Activated naive CD4-positive, alpha-beta T cell treated with anti-CD3 and anti-CD28 coated beads for 36 hours (primary cell): ENCODE results near the gene RAB18. TPM values are rescaled to one million over a fixed set of nuclear protein-coding genes. Genes with fewer than 3 reads are reported as not detected.

Experiments
- CTCF ChIA-PET: fragments of 350-600 bp; sonication (Branson Sonifier 250); formaldehyde crosslinking; loops from one replicate; lab custom pipeline; 2021; ENCODE audit warnings: antibody characterized with exemption; lab: Charles Lee
- DNase-seq: peaks from one replicate; pipeline ENCODE4 v3.0.0-alpha.2; 2020
- H3K27ac Mint-ChIP-seq: one replicate; pipeline ENCODE4 v1.8.0; 2021; ENCODE audit warnings: mild to moderate bottlenecking, mixed read lengths
- H3K27me3 Mint-ChIP-seq: one replicate; pipeline ENCODE4 v1.8.0; 2021; ENCODE audit warnings: low read depth, mixed read lengths
- H3K36me3 Mint-ChIP-seq: one replicate; pipeline ENCODE4 v1.8.0; 2021; ENCODE audit warnings: low read depth, mixed read lengths
- H3K4me1 Mint-ChIP-seq: one replicate; pipeline ENCODE4 v1.8.0; 2021; ENCODE audit warnings: low read depth, mixed read lengths
- H3K4me3 Mint-ChIP-seq: one replicate; pipeline ENCODE4 v1.8.0; 2021; ENCODE audit warnings: mild to moderate bottlenecking, moderate library complexity, mixed read lengths
- H3K9me3 Mint-ChIP-seq: one replicate; pipeline ENCODE4 v1.8.0; 2021; ENCODE audit warnings: mixed read lengths
- intact Hi-C: fragments of 100-400 bp; cut with micrococcal nuclease; formaldehyde crosslinking; loops from one replicate; pipeline ENCODE4 v1.15.1; 2023
- total RNA-seq, 2 experiments: library from RNA; stranded (reverse); gene quantifications; one replicate each; pipeline ENCODE4 v1.2.3, GENCODE V29; 2021

RAB18 gene
- total RNA-seq, 2 experiments from 2014 or later, result 35.4 to 41.3 TPM

GRCh38 chr10:27506280-27506679 is 2.2 kb downstream of the RAB18 start:
- intact Hi-C loops, result loop anchor here (10.0 kb wide), 1 partner anchor 1071 kb away; the partner anchor contains the start of gene APBB1IP

DNA sequence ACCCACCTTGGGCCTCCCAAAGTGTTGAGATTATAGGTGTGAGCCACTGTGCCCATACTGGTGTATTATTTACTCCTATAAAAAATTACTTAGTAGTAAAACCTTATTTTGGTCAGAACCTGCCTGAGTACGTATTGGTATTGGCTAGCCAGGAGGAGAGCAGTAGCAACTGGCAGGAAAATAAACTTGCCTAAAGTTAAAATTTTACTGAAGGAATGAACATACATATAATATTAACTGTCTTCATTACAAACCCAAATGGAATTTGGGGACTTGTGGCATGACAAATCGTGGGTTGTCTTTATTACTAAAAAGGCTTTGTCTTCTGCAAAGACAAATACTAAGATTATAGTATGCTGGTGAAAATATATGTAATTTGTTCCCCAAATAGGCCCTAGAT is 8.4 kb downstream of the RAB18 start:
- Mint-ChIP-seq H3K27me3 (no peaks in the 10 kb centered on the region), H3K27ac (no peak overlapping the region), H3K9me3 (no peaks in the 10 kb centered on the region), H3K36me3 (peaks cover 29% of the 10 kb centered on the region), H3K4me3 (no peak overlapping the region), H3K4me1 (peaks cover 55% of the 10 kb centered on the region)
- no peak for DNase-seq
- intact Hi-C loops, result no loop called here
- CTCF ChIA-PET, result no interaction called here

More at GRCh38 chr10:27506280-27506679, 2.2 kb downstream of the RAB18 start:
- Mint-ChIP-seq H3K27me3 (no peaks in the 10 kb centered on the region), H3K4me3 (peak overlapping the region; percentile 61), H3K9me3 (no peaks in the 10 kb centered on the region), H3K27ac (no peak overlapping the region), H3K36me3 (peaks cover 12% of the 10 kb centered on the region), H3K4me1 (peaks cover 53% of the 10 kb centered on the region)
- CTCF ChIA-PET, result no interaction called here
- DNase-seq, result no peak

DNA sequence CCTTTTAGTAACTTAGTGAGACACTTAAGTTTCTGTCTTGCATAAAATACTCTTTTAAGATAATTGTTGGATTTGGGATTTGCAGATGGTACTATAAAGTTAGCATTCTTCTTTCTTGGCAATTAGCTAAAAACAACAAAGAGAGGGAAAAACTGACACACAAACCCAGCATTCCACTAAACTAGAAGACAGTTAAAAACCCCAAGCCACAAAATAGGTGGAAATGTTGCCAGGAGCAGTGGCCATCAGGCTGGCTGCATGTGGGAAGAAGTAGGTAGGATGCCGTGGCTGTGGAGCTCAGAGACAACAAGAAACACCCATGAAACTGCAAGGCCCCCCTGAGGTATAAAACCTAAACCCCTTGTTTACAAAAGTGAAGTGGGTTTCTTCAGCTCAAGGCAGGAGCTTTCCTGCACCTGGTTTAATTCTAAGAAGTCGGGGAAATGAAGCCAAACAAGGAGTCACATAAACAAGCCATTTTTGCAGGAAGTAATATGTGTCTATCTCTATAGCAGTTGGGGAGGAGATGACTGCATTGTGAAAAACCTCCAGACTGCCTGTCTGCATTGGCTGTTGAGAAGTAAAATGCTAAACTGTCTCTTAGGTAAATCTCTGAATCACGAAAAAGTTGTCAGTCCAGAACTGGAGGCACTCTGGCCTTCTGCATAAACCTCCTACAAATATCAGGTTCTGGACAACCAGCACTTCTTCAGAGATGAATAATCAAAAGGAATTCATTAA is 9.5 kb downstream of the RAB18 start:
- H3K36me3 Mint-ChIP-seq, result peaks cover 29% of the 10 kb centered on the region
- H3K9me3 Mint-ChIP-seq, result no peaks in the 10 kb centered on the region
- H3K27me3 Mint-ChIP-seq, result no peaks in the 10 kb centered on the region
- H3K27ac Mint-ChIP-seq, result peak overlapping the region; percentile 84
- H3K4me3 Mint-ChIP-seq, result no peak overlapping the region
- peaks cover 56% of the 10 kb centered on the region for H3K4me1 Mint-ChIP-seq
- intact Hi-C loops, result loop anchor here (2.0 kb wide), 1 partner anchor 17 kb away; no protein-coding TSS in a partner anchor
- CTCF ChIA-PET, result no interaction called here
- DNase-seq, result peak; percentile 42

- DNase-seq, result no peak
- no peaks in the 10 kb centered on the region for H3K9me3 Mint-ChIP-seq
- peaks cover 51% of the 10 kb centered on the region for H3K4me1 Mint-ChIP-seq
- H3K4me3 Mint-ChIP-seq, result no peak overlapping the region
- peaks cover 28% of the 10 kb centered on the region for H3K36me3 Mint-ChIP-seq
- intact Hi-C loops, result loop anchor here (2.0 kb wide), 1 partner anchor 17 kb away; no protein-coding TSS in a partner anchor
- no peaks in the 10 kb centered on the region for H3K27me3 Mint-ChIP-seq
- H3K27ac Mint-ChIP-seq, result peak overlapping the region; percentile 84
- CTCF ChIA-PET, result no interaction called here
Measured at GRCh38 chr10:27514243-27514642, 10.1 kb downstream of the RAB18 start.

GRCh38 chr10:27518261-27518660 is 14.2 kb downstream of the RAB18 start:
- intact Hi-C loops, result no loop called here
- Mint-ChIP-seq H3K4me3 (no peak overlapping the region), H3K36me3 (peaks cover 16% of the 10 kb centered on the region), H3K4me1 (peaks cover 59% of the 10 kb centered on the region), H3K27me3 (no peaks in the 10 kb centered on the region), H3K9me3 (no peaks in the 10 kb centered on the region), H3K27ac (no peak overlapping the region)
- DNase-seq, result no peak
- CTCF ChIA-PET, result interaction anchor here (0.7 kb wide), 1 partner anchor 16 kb away, joined by 3 read pairs; no protein-coding TSS in a partner anchor

- no peak for DNase-seq
- no peaks in the 10 kb centered on the region for H3K27me3 Mint-ChIP-seq
- CTCF ChIA-PET, result no interaction called here
- H3K9me3 Mint-ChIP-seq, result no peaks in the 10 kb centered on the region
- intact Hi-C loops, result no loop called here
- H3K4me3 Mint-ChIP-seq, result no peak overlapping the region
- H3K36me3 Mint-ChIP-seq, result peaks cover 8% of the 10 kb centered on the region
- H3K27ac Mint-ChIP-seq, result no peak overlapping the region
- peaks cover 69% of the 10 kb centered on the region for H3K4me1 Mint-ChIP-seq
Measured at GRCh38 chr10:27525819-27526218, 21.7 kb downstream of the RAB18 start.

GRCh38 chr10:27526242-27526641 is 22.1 kb downstream of the RAB18 start:
- H3K4me3 Mint-ChIP-seq, result no peak overlapping the region
- DNase-seq, result no peak
- intact Hi-C loops, result no loop called here
- no peaks in the 10 kb centered on the region for H3K27me3 Mint-ChIP-seq
- H3K27ac Mint-ChIP-seq, result no peak overlapping the region
- H3K36me3 Mint-ChIP-seq, result peaks cover 8% of the 10 kb centered on the region
- peaks cover 69% of the 10 kb centered on the region for H3K4me1 Mint-ChIP-seq
- H3K9me3 Mint-ChIP-seq, result no peaks in the 10 kb centered on the region
- CTCF ChIA-PET, result no interaction called here

DNA sequence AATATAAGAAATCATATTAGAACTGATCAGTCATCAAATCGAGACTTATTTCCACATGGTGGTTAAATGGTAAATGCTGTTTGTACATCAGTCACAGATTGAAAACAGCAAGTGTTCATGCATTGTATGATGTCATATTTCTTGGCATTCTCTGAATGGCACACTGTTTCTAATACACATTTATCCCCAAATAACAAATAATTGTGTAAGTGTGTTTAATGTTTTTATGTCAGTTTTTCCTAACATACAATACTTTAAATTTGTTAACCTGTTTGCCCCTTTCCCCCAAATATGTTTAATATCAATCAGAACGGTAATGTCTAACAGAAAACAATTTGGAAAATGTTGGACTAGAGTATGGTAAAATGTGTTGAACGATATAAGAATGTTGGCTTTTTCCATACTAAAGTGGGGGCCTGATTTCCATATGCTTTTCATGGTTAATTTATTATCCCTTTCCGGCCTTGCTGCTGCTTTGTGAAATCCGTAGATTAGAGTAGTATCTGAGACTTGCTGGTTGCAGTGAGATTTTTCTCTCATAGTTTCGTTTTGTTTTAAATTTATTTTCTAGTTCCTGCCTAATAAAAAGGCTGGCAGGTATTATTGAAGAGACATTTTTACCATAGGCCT is 23.7 kb downstream of the RAB18 start:
- Mint-ChIP-seq H3K27me3 (no peaks in the 10 kb centered on the region), H3K27ac (no peak overlapping the region), H3K36me3 (peaks cover 6% of the 10 kb centered on the region), H3K9me3 (no peaks in the 10 kb centered on the region), H3K4me1 (peaks cover 62% of the 10 kb centered on the region), H3K4me3 (no peak overlapping the region)
- intact Hi-C loops, result no loop called here
- CTCF ChIA-PET, result interaction anchor here (1.2 kb wide), 1 partner anchor 81 kb away, joined by 4 read pairs; no protein-coding TSS in a partner anchor
- no peak for DNase-seq

- CTCF ChIA-PET, result interaction anchor here (0.6 to 1.2 kb wide), 4 partner anchors 12 to 168 kb away, joined by 3 to 4 read pairs (median 4); no protein-coding TSS in a partner anchor
- intact Hi-C loops, result no loop called here
- no peaks in the 10 kb centered on the region for H3K27me3 Mint-ChIP-seq
- H3K4me3 Mint-ChIP-seq, result no peak overlapping the region
- H3K36me3 Mint-ChIP-seq, result peaks cover 8% of the 10 kb centered on the region
- H3K9me3 Mint-ChIP-seq, result no peaks in the 10 kb centered on the region
- no peak for DNase-seq
- H3K27ac Mint-ChIP-seq, result peak overlapping the region; percentile 37
- H3K4me1 Mint-ChIP-seq, result peaks cover 53% of the 10 kb centered on the region
Measured at GRCh38 chr10:27529010-27529783, 25.1 kb downstream of the RAB18 start.

- no peak for DNase-seq
- Mint-ChIP-seq H3K27ac (peak overlapping the region; percentile 15), H3K36me3 (peaks cover 6% of the 10 kb centered on the region), H3K9me3 (no peaks in the 10 kb centered on the region), H3K4me1 (peaks cover 42% of the 10 kb centered on the region), H3K27me3 (no peaks in the 10 kb centered on the region), H3K4me3 (no peak overlapping the region)
- intact Hi-C loops, result loop anchor here (2.0 kb wide), 1 partner anchor 16 kb away; no protein-coding TSS in a partner anchor
- CTCF ChIA-PET, result interaction anchor here (0.7 kb wide), 1 partner anchor 1895 kb away, joined by 3 read pairs; no protein-coding TSS in a partner anchor
Measured at GRCh38 chr10:27530477-27530876, 26.4 kb downstream of the RAB18 start.

GRCh38 chr10:27531336-27531847 is 27.3 kb downstream of the RAB18 start:
- intact Hi-C loops, result loop anchor here (2.0 kb wide), 1 partner anchor 17 kb away; no protein-coding TSS in a partner anchor
- no peak for DNase-seq
- H3K9me3 Mint-ChIP-seq, result no peaks in the 10 kb centered on the region
- CTCF ChIA-PET, result no interaction called here
- no peaks in the 10 kb centered on the region for H3K27me3 Mint-ChIP-seq
- peaks cover 6% of the 10 kb centered on the region for H3K36me3 Mint-ChIP-seq
- H3K4me1 Mint-ChIP-seq, result peaks cover 38% of the 10 kb centered on the region
- no peak overlapping the region for H3K4me3 Mint-ChIP-seq
- peak overlapping the region; percentile 47 for H3K27ac Mint-ChIP-seq
